ENCODE data around the gene DNAH3. TPM values are rescaled to one million over a fixed set of nuclear protein-coding genes. Genes with fewer than 3 reads are reported as not detected.
A peak's percentile ranks its signal among the peaks of the same experiment; 100 is the strongest.

DNAH3 gene
- total RNA-seq, 1 donor from 2014 or later: 0.58 TPM

GRCh38 chr16:20906341-20907255, 244.0 kb downstream of the DNAH3 start:
- peak; percentile 16 for DNase-seq (ENCODE audit: low spot score)

GRCh38 chr16:20905576-20905975, 245.1 kb downstream of the DNAH3 start:
- DNase-seq (ENCODE audit: low spot score): no peak

- DNase-seq (ENCODE audit: low spot score): peak; percentile 29
These were observed 246.1 kb downstream of the DNAH3 start for GRCh38 chr16:20904507-20905081.

GRCh38 chr16:20903899-20904506, 246.6 kb downstream of the DNAH3 start:
- DNase-seq (ENCODE audit: low spot score): no peak

DNA sequence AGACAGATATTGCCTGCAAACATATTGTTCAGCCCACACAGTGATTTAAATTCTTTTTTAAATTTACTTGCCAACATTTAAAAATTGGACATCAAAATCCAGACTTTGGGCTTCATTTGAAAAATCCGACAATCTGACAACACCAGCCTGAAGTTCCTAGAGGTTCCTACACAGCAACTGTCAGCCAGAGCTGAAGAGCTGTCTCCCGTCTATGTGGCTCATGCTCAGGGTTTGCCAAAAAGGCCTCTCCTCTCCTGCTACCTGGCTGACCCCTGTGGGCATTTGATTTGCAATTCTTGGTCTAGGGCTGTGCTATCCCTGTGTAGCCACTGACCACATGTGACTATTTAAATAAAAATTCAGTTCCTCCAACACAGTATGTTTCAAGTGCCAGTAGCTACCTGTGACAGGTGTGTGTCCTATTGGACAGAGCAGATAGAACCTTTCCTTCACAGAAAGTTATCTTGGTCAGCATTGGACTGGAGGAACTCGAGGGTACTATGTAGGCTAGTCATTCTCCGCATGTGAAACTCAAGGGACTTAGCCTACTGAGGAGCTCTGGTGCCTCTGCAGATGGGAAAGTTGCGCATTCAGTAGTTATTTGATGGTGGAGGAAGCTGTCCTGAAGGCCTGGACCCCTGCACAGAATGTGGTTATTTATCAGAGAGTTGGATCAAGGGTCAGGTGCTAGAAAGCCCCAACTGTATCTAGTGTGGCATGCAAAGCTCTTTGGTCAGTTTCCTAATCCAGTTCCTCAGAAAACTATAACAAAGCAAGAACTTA, 247.3 kb downstream of the DNAH3 start:
- no peak for DNase-seq (ENCODE audit: low spot score)

DNA sequence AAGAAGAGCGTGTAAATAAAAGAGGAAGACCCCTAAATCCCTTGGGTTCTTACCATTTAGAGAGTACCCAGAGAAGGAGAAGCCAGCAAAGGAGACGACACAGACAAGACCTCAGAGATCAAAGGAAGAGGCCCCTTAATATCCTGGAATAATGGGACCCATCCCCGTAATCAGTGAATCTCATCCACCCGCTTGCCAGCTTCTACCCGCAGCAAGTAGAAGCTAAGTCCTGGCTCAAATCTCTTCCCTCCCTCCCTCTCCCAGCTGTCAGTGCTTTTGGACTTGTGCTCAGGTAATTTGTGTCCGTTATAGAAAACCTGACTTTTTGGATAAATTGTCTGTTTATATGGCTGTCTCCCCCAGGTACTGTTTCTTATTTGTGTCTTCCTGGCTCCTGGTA, 248.2 kb downstream of the DNAH3 start:
- no peak for DNase-seq (ENCODE audit: low spot score)

DNA sequence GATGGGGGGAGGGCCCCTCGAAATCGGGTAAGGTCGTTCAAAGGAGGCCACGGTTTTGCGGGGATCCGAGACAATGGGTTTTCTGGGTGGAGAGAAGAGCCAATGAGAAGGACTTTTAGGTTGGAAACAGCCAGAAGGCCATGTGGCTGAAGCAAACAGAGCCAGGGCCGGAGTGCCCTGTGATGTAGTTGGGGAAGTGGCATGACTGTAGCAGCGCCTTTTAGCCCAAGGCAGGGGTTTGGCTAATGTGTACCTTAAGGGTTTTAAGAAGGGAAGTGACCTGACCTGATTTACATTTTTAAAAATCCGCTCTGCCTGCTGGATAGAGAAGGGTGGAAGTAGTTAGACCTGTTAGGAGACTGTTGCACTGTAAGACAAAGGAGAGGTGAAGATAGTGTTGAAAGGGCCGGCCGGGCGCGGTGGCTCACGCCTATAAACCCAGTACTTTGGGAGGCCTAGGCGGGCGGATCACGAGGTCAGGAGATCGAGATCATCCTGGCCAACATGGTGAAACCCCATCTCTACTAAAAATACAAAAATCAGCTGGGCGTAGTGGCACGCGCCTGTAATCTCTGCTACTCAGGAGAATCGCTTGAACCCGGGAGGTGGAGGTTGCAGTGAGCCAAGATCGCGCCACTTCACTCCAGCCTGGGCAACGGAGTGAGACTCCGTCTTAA, 249.1 kb downstream of the DNAH3 start:
- peak; percentile 45 for DNase-seq (ENCODE audit: low spot score)

DNA sequence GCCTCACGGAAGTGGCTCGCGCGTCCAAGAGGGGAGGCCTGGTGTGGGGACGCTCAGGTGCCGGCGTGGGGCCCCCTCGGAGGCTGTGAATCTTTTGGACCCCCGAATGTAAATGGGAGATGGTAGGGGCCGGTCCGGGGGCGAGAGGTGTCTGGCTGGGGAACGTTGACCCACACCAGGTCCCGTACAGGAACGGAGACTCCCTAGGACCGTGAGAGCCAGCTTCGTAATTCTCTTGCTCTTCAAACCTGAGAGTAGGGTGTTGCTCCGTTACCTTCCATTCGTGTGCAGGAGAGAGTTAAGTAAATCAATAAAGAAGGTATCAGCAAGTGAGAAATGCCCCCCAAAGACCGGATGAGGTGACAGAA, 249.6 kb downstream of the DNAH3 start:
- no peak for DNase-seq (ENCODE audit: low spot score)

DNA sequence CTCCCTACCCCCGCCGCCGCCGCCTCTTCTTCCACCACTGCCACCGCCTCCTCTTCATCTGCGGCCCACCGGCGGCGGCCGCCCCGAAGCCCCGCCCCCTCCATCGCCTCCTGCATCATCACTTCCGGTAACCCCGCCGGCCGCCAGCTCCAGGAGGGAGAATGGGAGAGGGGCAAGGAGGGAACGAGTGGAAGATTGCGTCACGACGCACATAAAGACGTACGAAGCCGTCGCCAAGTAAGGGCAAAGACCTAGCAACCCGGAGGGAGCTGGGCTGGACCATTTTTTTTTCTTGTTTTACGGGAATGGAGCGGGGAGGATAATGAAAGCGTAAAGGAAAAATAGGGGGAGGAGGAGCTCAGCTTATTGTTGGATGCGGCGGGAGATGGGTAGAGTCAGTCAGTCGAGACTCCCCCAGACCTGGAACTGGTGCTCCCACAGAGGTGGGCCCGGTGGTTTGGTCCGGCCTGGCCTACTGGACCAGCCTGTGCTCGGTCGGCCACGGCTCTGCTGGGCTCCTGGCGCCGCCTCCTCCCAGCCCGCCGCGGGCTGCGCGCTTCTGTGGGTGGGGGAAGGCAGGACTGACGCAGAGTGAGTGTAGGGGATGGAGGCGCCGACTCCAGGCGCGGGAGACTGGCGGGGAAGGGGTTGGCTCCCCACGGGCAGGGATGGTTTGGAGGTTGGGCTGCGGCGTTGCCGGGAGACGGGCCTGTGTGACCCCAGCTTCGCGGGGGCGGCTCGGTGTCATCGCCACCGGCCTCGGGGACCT, 250.2 kb downstream of the DNAH3 start, which contains the start of the genes DCUN1D3 and LYRM1:
TSS of gene DCUN1D3 (minus strand) at position 60 of the 769 bp plus-strand sequence. CDS start 37,820 bp downstream, outside the sequence.
TSS of gene LYRM1 (plus strand) at position 473 of the 769 bp plus-strand sequence. CDS start 14,785 bp downstream, outside the sequence.
- peak; percentile 96 for DNase-seq (ENCODE audit: low spot score)

- peak; percentile 16 for DNase-seq (ENCODE audit: low spot score)
These were observed 251.0 kb downstream of the DNAH3 start for GRCh38 chr16:20899477-20900298.

DNA sequence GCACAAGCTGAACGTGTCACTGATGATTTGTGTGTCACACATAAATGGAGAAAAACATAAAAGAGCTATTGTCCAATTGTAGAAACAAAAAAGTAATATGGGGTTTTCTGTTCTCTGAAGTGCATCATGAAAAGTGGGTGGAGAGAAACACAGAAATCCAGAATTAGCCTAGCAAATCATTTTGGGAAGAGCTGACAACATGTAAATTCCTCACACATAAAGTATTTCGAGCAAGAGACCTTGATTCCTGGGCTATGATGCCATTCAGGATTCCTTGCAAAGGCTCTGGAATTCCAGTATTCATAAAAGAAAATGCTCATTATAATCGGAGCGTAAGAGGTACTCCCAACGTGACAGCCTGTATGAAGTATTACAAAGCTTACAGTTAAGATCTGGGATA, 251.6 kb downstream of the DNAH3 start:
- DNase-seq (ENCODE audit: low spot score): no peak

DNA sequence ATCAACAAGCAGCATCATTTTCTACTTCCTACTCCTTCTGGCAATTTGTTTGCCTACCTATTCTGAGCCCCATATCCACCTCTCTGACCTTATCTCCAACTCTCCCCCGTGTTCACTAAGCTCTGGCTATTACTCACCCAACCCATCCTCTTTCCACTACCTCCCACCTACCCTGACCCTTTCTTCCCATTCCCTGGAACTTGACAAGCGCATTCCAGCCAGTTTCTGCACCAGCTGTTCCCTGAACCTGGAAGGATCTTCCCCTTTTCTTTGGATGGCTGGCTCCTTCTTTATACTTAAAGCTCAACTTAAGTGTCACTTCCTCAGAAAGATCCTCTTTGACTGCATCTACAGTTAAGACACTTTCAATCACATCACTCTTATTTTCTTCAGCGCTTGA, 252.7 kb downstream of the DNAH3 start:
- DNase-seq (ENCODE audit: low spot score): no peak

GRCh38 chr16:20897253-20897897, 253.3 kb downstream of the DNAH3 start:
- no peak for DNase-seq (ENCODE audit: low spot score)

- no peak for DNase-seq (ENCODE audit: low spot score)
These were observed 256.3 kb downstream of the DNAH3 start for GRCh38 chr16:20894388-20894787.

GRCh38 chr16:20889625-20890275, 260.9 kb downstream of the DNAH3 start:
- DNase-seq (ENCODE audit: low spot score): no peak

- no peak for DNase-seq (ENCODE audit: low spot score)
These were observed 263.4 kb downstream of the DNAH3 start for GRCh38 chr16:20887207-20887606.

DNA sequence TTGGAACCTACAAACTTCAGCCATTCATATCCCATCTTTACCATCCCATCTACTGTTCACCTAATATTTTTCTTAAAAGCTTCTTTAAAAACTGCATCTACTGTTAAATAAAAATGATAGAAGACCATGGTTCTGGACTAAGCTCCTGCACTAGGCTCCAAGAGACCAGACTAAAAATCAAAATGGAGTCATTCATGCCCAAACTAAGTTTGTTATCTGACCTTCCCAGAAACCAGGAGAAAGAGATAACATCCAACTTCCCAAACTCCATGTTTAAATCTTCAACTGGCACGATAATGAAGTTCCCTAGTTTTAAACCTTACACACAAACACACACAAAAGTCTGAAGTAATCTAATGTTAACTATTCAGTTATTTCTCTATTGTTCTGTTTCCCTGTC, 264.3 kb downstream of the DNAH3 start:
- DNase-seq (ENCODE audit: low spot score): no peak

GRCh38 chr16:20884240-20884556, 266.4 kb downstream of the DNAH3 start:
- DNase-seq (ENCODE audit: low spot score): no peak
